Endothelial cell of umbilical vein (primary cell): ENCODE results near the gene MACROD2.

Experiments used
- JUN ChIP-seq: IDR thresholded peaks from 2 replicates; pipeline ENCODE4 v1.6.1; 2011; ENCODE audit warnings: borderline replicate concordance, low read depth; ENCODE audit not compliant: insufficient read length, insufficient read depth
- POLR2AphosphoS5 ChIP-seq: IDR thresholded peaks from 2 replicates; pipeline ENCODE4 v1.6.1; 2012; ENCODE audit warnings: low read depth, mild to moderate bottlenecking, control low read depth, low read length, moderate library complexity; ENCODE audit not compliant: insufficient read depth
- TF ChIP-seq, protein P1 (sequence below), 2 donors: IDR thresholded peaks; 1 replicate in 1 of 2; 2 replicates in 1 of 2; pipeline ENCODE4 v1.5.1; 2011; ENCODE audit warnings: low read length in 2 of 2, mild to moderate bottlenecking in 2 of 2, moderate library complexity in 2 of 2, control low read depth in 1 of 2, inconsistent platforms in 1 of 2, low read depth in 1 of 2; ENCODE audit not compliant: insufficient read depth in 1 of 2; ENCODE audit errors: extremely low read depth in 1 of 2

GRCh38 chr20:15012566-15012965, 1017.2 kb downstream of the MACROD2 start:
- no peak for TF ChIP-seq JUN
- TF ChIP-seq, protein P1, sequence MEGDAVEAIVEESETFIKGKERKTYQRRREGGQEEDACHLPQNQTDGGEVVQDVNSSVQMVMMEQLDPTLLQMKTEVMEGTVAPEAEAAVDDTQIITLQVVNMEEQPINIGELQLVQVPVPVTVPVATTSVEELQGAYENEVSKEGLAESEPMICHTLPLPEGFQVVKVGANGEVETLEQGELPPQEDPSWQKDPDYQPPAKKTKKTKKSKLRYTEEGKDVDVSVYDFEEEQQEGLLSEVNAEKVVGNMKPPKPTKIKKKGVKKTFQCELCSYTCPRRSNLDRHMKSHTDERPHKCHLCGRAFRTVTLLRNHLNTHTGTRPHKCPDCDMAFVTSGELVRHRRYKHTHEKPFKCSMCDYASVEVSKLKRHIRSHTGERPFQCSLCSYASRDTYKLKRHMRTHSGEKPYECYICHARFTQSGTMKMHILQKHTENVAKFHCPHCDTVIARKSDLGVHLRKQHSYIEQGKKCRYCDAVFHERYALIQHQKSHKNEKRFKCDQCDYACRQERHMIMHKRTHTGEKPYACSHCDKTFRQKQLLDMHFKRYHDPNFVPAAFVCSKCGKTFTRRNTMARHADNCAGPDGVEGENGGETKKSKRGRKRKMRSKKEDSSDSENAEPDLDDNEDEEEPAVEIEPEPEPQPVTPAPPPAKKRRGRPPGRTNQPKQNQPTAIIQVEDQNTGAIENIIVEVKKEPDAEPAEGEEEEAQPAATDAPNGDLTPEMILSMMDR (IDR thresholded peaks at IDR 0.05; ENCODE audit: extremely low read depth in 1 of 2, insufficient read depth in 1 of 2, low read depth in 1 of 2, low read length in 2 of 2): no peak
- TF ChIP-seq POLR2AphosphoS5: no peak
